HL-60 (cell line): ENCODE measurements around the gene HAT1.

Experiments used
- DNase-seq, 2 experiments: peaks; one replicate each; pipeline ENCODE4 v3.0.0-alpha.2; 2010 to 2020; ENCODE audit warnings: low read depth in 1 of 2, low spot score in 1 of 2
- H3K27ac ChIP-seq: fragments of 250-450 bp; sonication (Bioruptor Pico); replicated peaks from 2 replicates; pipeline ENCODE4 v1.5.1; 2020; ENCODE audit warnings: mild to moderate bottlenecking, moderate library complexity
- H3K27me3 ChIP-seq: fragments of 250-450 bp; sonication (Bioruptor Pico); 2 replicates; pipeline ENCODE4 v1.5.1; 2021; ENCODE audit warnings: mild to moderate bottlenecking, moderate library complexity; ENCODE audit not compliant: insufficient read depth, poor library complexity, severe bottlenecking
- H3K4me3 ChIP-seq: replicated peaks from 2 replicates; pipeline ENCODE4 v1.5.1; 2011; ENCODE audit warnings: mild to moderate bottlenecking, control low read depth, low read length; ENCODE audit not compliant: insufficient read depth
- CTCF ChIP-seq: IDR thresholded peaks from one replicate; pipeline ENCODE4 v1.5.1; 2011; ENCODE audit warnings: low read length, control low read depth, inconsistent platforms; ENCODE audit not compliant: insufficient read depth
- GABPA ChIP-seq: IDR thresholded peaks from 2 replicates; pipeline ENCODE4 v1.6.1; 2012; ENCODE audit warnings: low read depth
- POLR2AphosphoS5 ChIP-seq: IDR thresholded peaks from 2 replicates; pipeline ENCODE4 v1.6.1; 2012; ENCODE audit warnings: low read depth
- REST ChIP-seq: IDR thresholded peaks from 2 replicates; pipeline ENCODE4 v1.6.1; 2012; ENCODE audit warnings: low read depth; ENCODE audit not compliant: insufficient replicate concordance
- SPI1 ChIP-seq: IDR thresholded peaks from 2 replicates; pipeline ENCODE4 v1.6.1; 2012; ENCODE audit warnings: low read depth, mild to moderate bottlenecking, borderline replicate concordance

The HAT1 gene

GRCh38 chr2:172000696-172001361 is 78.6 kb downstream of the HAT1 start:
- TF ChIP-seq REST (no peak), GABPA (no peak), SPI1 (no peak), CTCF (no peak), POLR2AphosphoS5 (no peak)
- no peak for DNase-seq
- Histone ChIP-seq H3K27me3 (no peaks in the 10 kb centered on the region), H3K4me3 (peak overlapping the region; percentile 51; the same call in 1 of the 2 replicates), H3K27ac (peak overlapping the region; percentile 90)

GRCh38 chr2:172007372-172007771 is 85.1 kb downstream of the HAT1 start:
- Histone ChIP-seq H3K27ac (no peak overlapping the region), H3K4me3 (no peak overlapping the region), H3K27me3 (no peaks in the 10 kb centered on the region)
- TF ChIP-seq REST (no peak), CTCF (no peak), SPI1 (no peak), GABPA (no peak), POLR2AphosphoS5 (no peak)
- no peak for DNase-seq

GRCh38 chr2:172009823-172010222 is 87.6 kb downstream of the HAT1 start:
- Histone ChIP-seq H3K4me3 (no peak overlapping the region), H3K27me3 (no peaks in the 10 kb centered on the region), H3K27ac (no peak overlapping the region)
- no peak for DNase-seq
- TF ChIP-seq POLR2AphosphoS5 (no peak), GABPA (no peak), REST (no peak), SPI1 (no peak), CTCF (no peak)
